H1 (cell line): ENCODE data around the gene WWC2. TPM values are rescaled to one million over a fixed set of nuclear protein-coding genes. Genes with fewer than 3 reads are reported as not detected.

Experiments used
- CTCF ChIA-PET: fragments of 300-600 bp; sonication (Branson Sonifier 250); formaldehyde crosslinking; loops from one replicate; lab custom pipeline; 2021; ENCODE audit not compliant: partially characterized antibody; lab: Charles Lee
- POLR2A ChIA-PET: fragments of 300-600 bp; sonication (Branson Sonifier 250); formaldehyde crosslinking; loops from one replicate; lab custom pipeline; 2021; ENCODE audit warnings: inconsistent platforms; ENCODE audit not compliant: partially characterized antibody; lab: Charles Lee
- DNase-seq, 2 experiments: peaks; one replicate each; pipeline versions ENCODE4 v3.0.0 to v3.0.0-alpha.2; 2010 to 2022; ENCODE audit warnings: low spot score in 2 of 2, low read depth in 1 of 2, mixed read lengths in 1 of 2
- FAIRE-seq: peaks from 2 replicates; lab custom pipeline; 2011; peaks lifted over from hg19 to GRCh38; lab: Jason Lieb, UNC
- H2AFZ ChIP-seq: 2 replicates; pipeline ENCODE4 v1.8.1; 2012; ENCODE audit warnings: low read length, inconsistent platforms
- H2AK5ac ChIP-seq: 2 replicates; pipeline ENCODE4 v1.6.1; 2013; ENCODE audit warnings: low read depth, low read length
- H2BK120ac ChIP-seq: replicated peaks from 2 replicates; pipeline ENCODE3; 2013; ENCODE audit warnings: low read depth, low read length, inconsistent platforms
- H2BK12ac ChIP-seq: 2 replicates; pipeline ENCODE4 v1.6.1; 2013; ENCODE audit warnings: low read depth, low read length
- H2BK15ac ChIP-seq: 2 replicates; pipeline ENCODE4 v1.6.1; 2013; ENCODE audit warnings: low read length
- H2BK20ac ChIP-seq: 2 replicates; pipeline ENCODE4 v1.6.1; 2013; ENCODE audit warnings: low read length
- H2BK5ac ChIP-seq: 2 replicates; pipeline ENCODE4 v1.6.1; 2013; ENCODE audit warnings: low read depth, low read length
- H3K14ac ChIP-seq: 2 replicates; pipeline ENCODE4 v1.6.1; 2013; ENCODE audit warnings: inconsistent platforms; ENCODE audit not compliant: insufficient read length
- H3K18ac ChIP-seq: 2 replicates; pipeline ENCODE4 v1.6.1; 2013; ENCODE audit warnings: low read length; ENCODE audit errors: extremely low read depth
- H3K23ac ChIP-seq: 2 replicates; pipeline ENCODE4 v1.6.1; 2013; ENCODE audit warnings: inconsistent platforms; ENCODE audit not compliant: insufficient read length
- H3K23me2 ChIP-seq: 2 replicates; pipeline ENCODE4 v1.6.1; 2013; ENCODE audit warnings: low read depth, low read length
- H3K27ac ChIP-seq: 2 replicates; pipeline ENCODE4 v1.6.1; 2011; ENCODE audit warnings: low read depth, low read length, inconsistent platforms
- H3K27me3 ChIP-seq, 4 experiments: replicated peaks in 1 of 4; 1 replicate in 1 of 4; 2 replicates in 3 of 4; pipeline versions ENCODE4 v1.6.1 to v1.8.1; 2011 to 2013; ENCODE audit warnings: low read length in 3 of 4, mild to moderate bottlenecking in 3 of 4, inconsistent platforms in 2 of 4, mixed read lengths in 2 of 4, moderate library complexity in 1 of 4; ENCODE audit not compliant: control insufficient read depth in 3 of 4, insufficient read depth in 3 of 4; ENCODE audit errors: extremely low read depth in 1 of 4
- H3K36me3 ChIP-seq, 4 experiments: 2 replicates each; pipeline versions ENCODE4 v1.6.1 to v1.8.1; 2011 to 2013; ENCODE audit warnings: mild to moderate bottlenecking in 4 of 4, low read length in 3 of 4, moderate library complexity in 2 of 4, control low read depth in 1 of 4, inconsistent platforms in 1 of 4; ENCODE audit not compliant: insufficient read depth in 4 of 4, control insufficient read depth in 2 of 4
- H3K4ac ChIP-seq: replicated peaks from 2 replicates; pipeline ENCODE3; 2013; ENCODE audit warnings: low read length, low read depth, mixed read lengths, inconsistent platforms; ENCODE audit not compliant: insufficient read length
- H3K4me1 ChIP-seq, 4 experiments: replicated peaks in 1 of 4; 1 replicate in 1 of 4; 2 replicates in 3 of 4; pipeline versions ENCODE4 v1.6.1 to v1.8.1; 2011 to 2013; ENCODE audit warnings: low read length in 3 of 4, inconsistent platforms in 2 of 4, mixed read lengths in 1 of 4; ENCODE audit not compliant: insufficient read depth in 4 of 4, control insufficient read depth in 3 of 4
- H3K4me2 ChIP-seq, 2 experiments: 2 replicates each; pipeline versions ENCODE4 v1.6.1 to v1.8.1; 2011 to 2013; ENCODE audit warnings: low read depth in 2 of 2, low read length in 2 of 2, control low read depth in 1 of 2, inconsistent platforms in 1 of 2, mild to moderate bottlenecking in 1 of 2; ENCODE audit not compliant: insufficient read depth in 1 of 2
- H3K4me3 ChIP-seq, 4 experiments: fragments of 200-600, 300-600 bp in 1 of 4; sonication (generic), shearing (Covaris generic), sonication (Bioruptor Twin) in 1 of 4; 2 replicates each; pipeline versions ENCODE4 v1.5.1 to v1.8.1; 2011 to 2016; ENCODE audit warnings: low read length in 4 of 4, low read depth in 3 of 4, control low read depth in 2 of 4, inconsistent platforms in 2 of 4, mild to moderate bottlenecking in 2 of 4, mixed read lengths in 1 of 4, moderate library complexity in 1 of 4; ENCODE audit not compliant: insufficient read depth in 2 of 4; ENCODE audit errors: extremely low read depth in 1 of 4
- H3K56ac ChIP-seq: replicated peaks from 2 replicates; pipeline ENCODE3; 2013; ENCODE audit warnings: low read depth, mild to moderate bottlenecking, mixed read lengths, low read length, inconsistent platforms; ENCODE audit not compliant: insufficient read length
- H3K79me1 ChIP-seq: 2 replicates; pipeline ENCODE4 v1.6.1; 2013; ENCODE audit warnings: low read depth, low read length, control low read depth
- H3K79me2 ChIP-seq, 2 experiments: 2 replicates each; pipeline versions ENCODE4 v1.6.1 to v1.8.1; 2012 to 2013; ENCODE audit warnings: low read length in 2 of 2, mild to moderate bottlenecking in 2 of 2, inconsistent platforms in 1 of 2; ENCODE audit not compliant: insufficient read depth in 2 of 2, control insufficient read depth in 1 of 2
- H3K9ac ChIP-seq, 4 experiments: replicated peaks in 1 of 4; 1 replicate in 1 of 4; 2 replicates in 3 of 4; pipeline versions ENCODE4 v1.6.1 to v1.8.1; 2011 to 2013; ENCODE audit warnings: low read depth in 3 of 4, low read length in 3 of 4, control low read depth in 2 of 4, mild to moderate bottlenecking in 2 of 4, moderate library complexity in 2 of 4, inconsistent platforms in 1 of 4; ENCODE audit errors: extremely low read depth in 1 of 4
- H3K9me3 ChIP-seq, 2 experiments: 2 replicates each; pipeline versions ENCODE4 v1.6.1 to v1.8.1; 2012 to 2013; ENCODE audit warnings: mild to moderate bottlenecking in 2 of 2, moderate library complexity in 2 of 2, control low read depth in 1 of 2, inconsistent platforms in 1 of 2, low read depth in 1 of 2, low read length in 1 of 2, mixed read lengths in 1 of 2; ENCODE audit not compliant: insufficient read depth in 2 of 2
- H4K20me1 ChIP-seq, 2 experiments: replicated peaks in 1 of 2; 2 replicates each; pipeline versions ENCODE3 to v1.8.1; 2011 to 2013; ENCODE audit warnings: inconsistent platforms in 2 of 2, low read length in 2 of 2, mild to moderate bottlenecking in 1 of 2; ENCODE audit not compliant: insufficient read depth in 2 of 2, control insufficient read depth in 1 of 2
- H4K5ac ChIP-seq: 2 replicates; pipeline ENCODE4 v1.6.1; 2013; ENCODE audit warnings: low read length, low read depth, mixed read lengths, inconsistent platforms; ENCODE audit not compliant: insufficient read length
- H4K8ac ChIP-seq: 2 replicates; pipeline ENCODE4 v1.8.0; 2013; ENCODE audit warnings: mild to moderate bottlenecking, moderate library complexity, low read length, inconsistent platforms; ENCODE audit not compliant: insufficient read depth; ENCODE audit errors: extremely low read depth
- H4K91ac ChIP-seq: replicated peaks from 2 replicates; pipeline ENCODE3; 2013; ENCODE audit warnings: low read length, mixed read lengths, inconsistent platforms; ENCODE audit not compliant: insufficient read length
- BCL11A ChIP-seq, 2 experiments: IDR thresholded peaks; one replicate each; pipeline ENCODE4 v1.6.1; 2011; ENCODE audit warnings: low read depth in 2 of 2, low read length in 2 of 2, mild to moderate bottlenecking in 2 of 2
- WGBS, 2 experiments: shearing (Covaris generic) in 1 of 2; methylation state at CpG; one replicate each; pipeline versions ENCODE4 v1.1.6 to v1.1.7; 2013 to 2015; ENCODE audit warnings: low lambda C conversion rate in 2 of 2, mixed read lengths in 2 of 2, inconsistent platforms in 1 of 2, low coverage in 1 of 2, missing lambda C conversion rate in 1 of 2; ENCODE audit not compliant: insufficient replicate concordance in 2 of 2, insufficient coverage in 1 of 2, insufficient read length in 1 of 2; ENCODE audit errors: extremely low coverage in 1 of 2, missing lambda C conversion rate in 1 of 2; 5-methylcytosine and 5-hydroxymethylcytosine counted together
- polyA plus RNA-seq, 7 experiments: library from polyadenylated mRNA; depleted of rRNA in 3 of 7; stranded (reverse) in 5 of 7; unstranded in 2 of 7; fragments of >200 nt in 5 of 7; fragments of 200-250 nt in 2 of 7; gene quantifications; 1 replicate in 5 of 7; 2 replicates in 1 of 7; 4 replicates in 1 of 7; pipeline versions ENCODE4 v1.2.1 to v1.2.3, GENCODE V29; 2011 to 2013; ENCODE audit warnings: missing spikeins in 2 of 7, mixed read lengths in 2 of 7
- total RNA-seq: library from RNA; stranded (reverse); fragmentation: NEBNext Ultra II Directional; extraction: Animal tissue kit (Norgen Biotek cat#: 25700); gene quantifications from 2 replicates; pipeline ENCODE4 v1.2.1, GENCODE V29; 2021
- TF ChIP-seq, protein P1 (sequence below): IDR thresholded peaks from 2 replicates; pipeline ENCODE4 v1.6.1; 2011; ENCODE audit warnings: low read depth, mild to moderate bottlenecking, low read length; ENCODE audit not compliant: insufficient read depth

WWC2 gene
- total and polyA plus RNA-seq, 2 of the 8 experiments (the other 6 are each of a cell fraction or from before 2014, with no cell fraction given): 17.6 to 135 TPM

DNA sequence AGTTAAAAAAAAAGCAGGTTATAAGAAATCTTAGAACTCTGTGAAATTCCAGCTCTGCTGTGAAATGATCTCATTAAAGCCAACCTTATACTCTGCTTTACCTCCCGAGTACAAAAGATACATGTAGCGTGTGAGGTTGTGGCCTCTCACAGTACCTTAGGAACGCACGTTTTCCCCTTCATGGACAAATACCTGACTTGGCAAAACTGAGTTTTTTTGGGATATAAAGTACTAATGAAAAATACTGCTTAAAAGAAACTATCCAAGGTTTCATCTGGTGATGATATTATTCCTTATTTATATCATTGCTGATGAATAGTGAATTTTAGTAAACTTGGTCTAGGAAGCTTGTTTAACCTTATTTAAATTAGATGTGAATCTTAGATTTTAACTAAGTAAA, 48.9 kb downstream of the WWC2 start:
- ChIA-PET POLR2A (interaction anchor here (0.9 to 1.0 kb wide), 3 partner anchors 9 to 21 kb away, joined by 3 to 4 read pairs (median 3); no protein-coding TSS in a partner anchor), CTCF (interaction anchor here (0.6 to 1.6 kb wide), 6 partner anchors 40 to 271 kb away, joined by 3 to 5 read pairs (median 4); no protein-coding TSS in a partner anchor)
- H3K36me3 ChIP-seq: no peaks in the 10 kb centered on the region
- DNase-seq (no peak), FAIRE-seq (no peak)
- H3K18ac ChIP-seq: no peak overlapping the region
- H3K27ac ChIP-seq: no peak overlapping the region
- no peak overlapping the region for H3K14ac ChIP-seq
- H3K9ac ChIP-seq: no peak overlapping the region
- H3K23ac ChIP-seq: no peak overlapping the region
- H2BK15ac ChIP-seq: no peak overlapping the region
- H3K4me1 ChIP-seq: peaks cover 0 to 4% (median 0%) of the 10 kb centered on the region in 4 experiments; a peak in 2 of 7 replicates
- H4K20me1 ChIP-seq: peaks cover 7 to 12% of the 10 kb centered on the region in 2 experiments
- H3K79me1 ChIP-seq: peaks cover 6% of the 10 kb centered on the region
- no peaks in the 10 kb centered on the region for H3K9me3 ChIP-seq
- no peak overlapping the region for H4K5ac ChIP-seq
- H3K4me2 ChIP-seq: no peak overlapping the region
- H2BK120ac ChIP-seq: no peak overlapping the region
- no peak overlapping the region for H4K91ac ChIP-seq
- H2BK20ac ChIP-seq: no peak overlapping the region
- no peak overlapping the region for H2AFZ ChIP-seq
- no peak overlapping the region for H2BK12ac ChIP-seq
- no peak overlapping the region for H3K4ac ChIP-seq
- no peaks in the 10 kb centered on the region for H3K23me2 ChIP-seq
- no peak overlapping the region for H2BK5ac ChIP-seq
- H3K56ac ChIP-seq: no peak overlapping the region
- no peak overlapping the region for H2AK5ac ChIP-seq
- H3K79me2 ChIP-seq: peaks cover 4 to 90% of the 10 kb centered on the region in 2 experiments; a peak in 2 of 4 replicates
- H3K27me3 ChIP-seq: no peaks in the 10 kb centered on the region
- no peak overlapping the region for H3K4me3 ChIP-seq
- WGBS, 2 experiments: 90% methylated on average over 4 of the region's 4 CpGs; no CpG with 5 or more reads in 1 of the 2 experiments
- no peak overlapping the region for H4K8ac ChIP-seq
- TF ChIP-seq BCL11A (IDR thresholded peaks at IDR 0.05; ENCODE audit: low read depth in 2 of 2, low read length in 2 of 2): no peak
- TF ChIP-seq, protein P1, sequence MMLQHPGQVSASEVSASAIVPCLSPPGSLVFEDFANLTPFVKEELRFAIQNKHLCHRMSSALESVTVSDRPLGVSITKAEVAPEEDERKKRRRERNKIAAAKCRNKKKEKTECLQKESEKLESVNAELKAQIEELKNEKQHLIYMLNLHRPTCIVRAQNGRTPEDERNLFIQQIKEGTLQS: no peak
